ENCODE results near the gene JUND.
A peak's percentile ranks its signal among the peaks of the same experiment; 100 is the strongest.
"Not testable (repeated sequence)": the region's sequence is repeated elsewhere in the genome, so short reads cannot be mapped to it uniquely, and the experiment has no call there.

JUND gene

DNA sequence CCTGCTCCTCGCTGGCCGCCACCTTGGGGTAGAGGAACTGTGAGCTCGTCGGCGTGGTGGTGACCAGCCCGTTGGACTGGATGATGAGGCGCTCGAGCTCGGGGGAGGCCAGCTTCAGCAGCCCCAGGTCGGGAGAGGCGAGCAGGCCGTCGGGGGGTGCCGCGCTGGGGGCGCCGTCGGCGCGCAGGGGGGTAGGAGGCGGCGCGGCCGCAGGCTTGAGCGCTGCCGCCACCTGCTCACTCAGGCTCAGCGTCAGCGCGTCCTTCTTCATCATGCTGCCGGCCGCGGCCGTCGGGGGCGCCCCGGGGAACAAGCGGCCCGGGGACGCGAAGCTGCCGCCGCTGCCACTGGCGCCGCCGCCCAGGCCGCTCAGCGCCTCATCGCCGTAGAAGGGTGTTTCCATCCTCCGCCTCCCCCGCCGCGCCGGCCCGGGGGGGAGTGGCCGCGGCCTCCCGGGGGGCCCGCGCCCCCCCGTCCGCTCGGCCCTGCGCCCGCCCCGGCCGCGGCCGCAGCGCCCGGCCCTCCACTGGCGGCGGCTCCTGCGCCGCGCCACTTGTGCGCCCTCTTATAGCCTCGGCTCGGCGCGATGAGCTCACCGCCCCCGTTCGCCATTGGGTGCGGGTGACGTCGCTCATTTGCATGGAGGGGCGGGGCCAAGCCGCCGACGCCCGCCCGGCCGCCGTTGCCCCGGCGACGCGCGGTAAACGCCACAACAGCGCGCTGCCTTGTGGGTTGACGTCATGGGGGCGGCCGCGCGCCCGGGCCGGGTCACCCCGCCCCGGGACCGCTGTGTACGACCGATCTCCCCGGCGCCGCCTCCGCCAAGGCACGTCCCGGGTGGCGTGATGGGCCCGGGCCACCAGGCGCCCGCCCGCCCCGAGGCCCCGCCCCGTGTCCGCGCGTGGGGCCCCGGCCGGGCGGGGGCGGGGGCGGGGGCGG is at the start of gene JUND:
Gene JUND (minus strand): TSS at position 541 of the 939 bp plus-strand sequence. CDS start 138 bp downstream, at position 403.
- DNase-seq (ENCODE audit: low read depth): peak; percentile 95

GRCh38 chr19:18330868-18331267 is 49.4 kb upstream of the JUND start:
- no peak for DNase-seq (ENCODE audit: low read depth)

- DNase-seq (ENCODE audit: low read depth): no peak
Observed at GRCh38 chr19:18329035-18329376, 47.6 kb upstream of the JUND start.

DNA sequence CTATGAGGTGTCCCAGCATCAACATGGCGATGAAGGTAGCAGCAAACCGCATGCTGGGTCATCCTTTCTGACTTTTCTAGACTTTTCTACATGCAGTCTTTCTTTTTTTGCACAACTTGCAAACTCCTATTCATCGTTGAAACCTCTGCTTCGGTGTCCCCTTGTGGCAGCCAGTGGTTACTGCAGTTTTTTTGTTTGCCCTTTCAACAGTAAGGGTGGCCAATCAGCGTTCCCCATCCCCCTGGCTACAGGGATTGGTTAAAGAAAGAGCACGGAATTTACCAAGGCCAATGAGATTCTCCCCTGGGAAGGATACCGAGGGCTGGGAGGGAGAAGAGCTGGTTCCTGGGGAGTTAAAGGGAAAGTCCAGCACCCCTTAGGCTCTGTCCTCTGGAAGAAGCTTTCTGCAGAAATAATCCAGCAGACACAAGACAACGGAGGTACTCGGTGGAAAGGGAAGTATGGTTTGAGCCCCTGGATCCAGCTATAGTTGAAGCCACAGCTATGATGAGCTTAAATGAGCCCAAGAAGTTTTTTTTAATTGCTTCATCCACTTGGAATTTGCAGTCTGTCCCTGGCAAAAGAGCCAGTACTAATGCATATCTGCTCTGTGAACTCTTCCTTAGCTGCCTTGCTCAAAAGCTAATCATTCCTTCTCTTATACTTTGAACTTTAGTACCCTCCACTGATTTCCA is 47.1 kb upstream of the JUND start:
- DNase-seq (ENCODE audit: low read depth): peak; percentile 81

- no peak for DNase-seq (ENCODE audit: low read depth)
Observed at GRCh38 chr19:18326772-18327171, 45.4 kb upstream of the JUND start.

GRCh38 chr19:18324373-18324731 is 42.9 kb upstream of the JUND start:
- DNase-seq (ENCODE audit: low read depth): not testable (repeated sequence)

DNA sequence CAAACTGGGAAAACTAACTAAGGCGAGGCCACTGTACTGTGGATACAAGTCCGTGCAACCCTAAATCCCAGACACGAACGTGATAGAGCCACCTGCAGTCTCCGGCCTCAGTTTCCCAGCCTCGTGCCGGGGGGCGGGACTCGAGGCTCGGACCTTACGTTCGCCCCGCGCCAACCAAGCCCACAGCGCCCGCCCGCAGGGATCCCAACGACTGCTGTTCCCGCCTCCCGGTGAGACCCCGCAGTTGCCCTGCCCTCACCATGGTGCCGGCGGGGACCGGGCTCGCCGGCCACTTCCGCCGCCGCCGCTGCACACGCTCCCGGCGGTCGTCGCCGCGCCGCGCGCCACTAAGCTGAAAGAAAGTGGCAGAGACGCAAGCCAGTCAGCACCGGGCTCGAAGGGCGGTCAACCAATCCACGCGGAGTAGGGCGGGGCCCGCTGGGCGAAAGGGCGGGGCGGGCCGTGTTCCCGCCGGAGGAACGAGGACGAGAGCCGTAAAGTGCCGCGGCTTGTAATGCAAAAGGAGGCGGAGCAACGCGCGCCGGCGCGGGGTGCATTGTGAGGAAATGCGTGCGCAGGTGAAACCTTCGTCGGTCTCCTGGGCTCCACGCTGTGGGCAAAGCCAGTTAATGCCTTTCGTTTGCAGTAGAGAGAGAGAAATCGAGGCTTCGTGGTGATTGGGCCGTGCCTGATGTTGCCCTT is 41.5 kb upstream of the JUND start, which contains the start of gene LSM4:
Gene LSM4 (minus strand): TSS at position 318 of the 702 bp plus-strand sequence. CDS start 56 bp downstream, at position 262.
- peak; percentile 99 for DNase-seq (ENCODE audit: low read depth)

DNA sequence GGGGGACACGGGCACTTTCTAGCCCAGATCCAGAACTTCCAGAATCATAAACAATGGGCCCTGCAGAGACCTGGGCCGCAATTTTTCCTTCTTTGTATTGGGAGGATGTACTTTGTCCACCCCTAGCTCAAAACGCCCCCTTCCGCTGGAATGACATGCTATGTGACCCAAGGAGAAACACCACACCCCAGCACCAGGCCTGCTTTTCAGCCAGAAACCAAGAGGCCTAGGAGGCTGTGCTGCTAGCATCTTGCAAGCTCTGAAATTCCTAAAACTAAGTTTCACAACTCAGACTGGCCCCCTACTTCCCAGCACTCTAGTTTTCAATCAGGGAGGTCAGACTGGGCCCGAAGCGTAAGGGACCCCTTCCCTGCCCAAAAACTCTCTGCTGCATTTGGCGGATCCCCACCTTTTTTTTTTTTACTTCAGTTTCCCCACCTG is 40.9 kb upstream of the JUND start:
- no peak for DNase-seq (ENCODE audit: low read depth)

- no peak for DNase-seq (ENCODE audit: low read depth)
Observed at GRCh38 chr19:18321734-18322102, 40.3 kb upstream of the JUND start.

- DNase-seq (ENCODE audit: low read depth): no peak
Observed at GRCh38 chr19:18320865-18321733, 39.7 kb upstream of the JUND start.

DNA sequence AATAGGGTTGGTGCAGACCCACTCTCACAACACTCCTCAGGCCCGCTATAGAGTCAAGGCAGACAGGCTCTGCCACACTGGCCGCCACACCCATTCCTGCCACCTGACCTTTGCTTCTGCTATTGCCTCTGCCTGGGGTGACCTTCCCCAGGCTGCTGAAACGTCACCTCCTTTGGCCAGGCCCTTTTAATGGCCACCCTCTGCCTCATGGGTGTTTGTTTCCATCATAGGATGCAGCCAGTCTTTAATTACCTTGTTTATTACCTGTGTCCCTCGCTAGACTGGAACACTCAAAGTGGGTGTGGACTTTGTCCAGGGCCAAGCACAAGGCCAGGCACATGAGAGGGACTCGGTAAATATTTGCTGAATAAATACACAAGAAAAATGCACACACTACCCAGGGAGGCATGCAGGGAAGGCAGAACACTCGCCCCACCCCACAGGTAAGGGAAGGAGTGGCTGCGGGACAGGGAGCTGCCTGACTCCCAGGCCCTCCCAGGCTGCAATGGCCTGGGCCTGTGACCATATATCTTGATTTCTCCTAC is 38.2 kb upstream of the JUND start:
- no peak for DNase-seq (ENCODE audit: low read depth)

DNA sequence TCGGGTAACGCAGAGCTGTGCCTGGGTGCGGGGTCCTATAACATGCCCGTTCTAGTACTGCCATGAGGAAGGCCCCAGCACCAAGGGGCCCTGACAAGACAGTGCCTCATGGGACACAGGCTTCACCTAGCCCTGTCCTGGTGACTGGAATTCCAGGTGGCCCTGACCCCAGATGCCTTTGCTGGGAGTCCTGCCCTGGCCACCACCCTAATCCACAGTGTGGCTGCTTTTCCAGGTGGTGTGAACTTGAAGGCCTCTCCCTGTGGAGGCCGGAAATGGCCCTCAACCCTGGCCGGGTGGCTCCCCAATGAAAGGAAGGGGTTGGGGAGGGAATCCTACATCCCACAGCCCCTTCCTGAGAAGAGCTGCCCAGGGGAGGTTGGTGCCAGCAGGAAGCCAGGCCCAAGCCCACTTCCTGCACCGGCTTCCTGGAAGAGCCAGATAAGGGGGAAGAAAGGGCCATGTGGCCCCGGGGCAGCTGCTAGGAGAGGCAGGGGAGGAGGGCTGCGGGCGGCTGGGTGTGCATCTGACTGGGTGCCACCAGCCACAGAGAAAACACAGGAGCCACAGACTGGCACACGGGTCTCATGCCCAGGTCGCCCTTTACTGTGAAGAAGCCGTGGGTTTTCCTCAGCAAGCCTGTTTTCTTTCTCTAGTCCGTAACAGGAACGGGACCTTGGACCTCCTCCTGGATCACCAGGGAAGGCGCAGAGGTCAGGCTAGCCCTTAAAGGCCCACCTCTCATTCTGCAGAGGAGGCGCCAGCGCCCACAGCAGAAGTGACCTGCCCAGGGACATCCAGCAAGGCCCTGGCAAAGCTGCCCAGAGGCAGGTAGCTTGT is 36.8 kb upstream of the JUND start:
- no peak for DNase-seq (ENCODE audit: low read depth)

- DNase-seq (ENCODE audit: low read depth): no peak
Observed at GRCh38 chr19:18313398-18313797, 32.0 kb upstream of the JUND start.

GRCh38 chr19:18312092-18312534 is 30.7 kb upstream of the JUND start:
- DNase-seq (ENCODE audit: low read depth): no peak

GRCh38 chr19:18311502-18312091 is 30.2 kb upstream of the JUND start:
- DNase-seq (ENCODE audit: low read depth): no peak

DNA sequence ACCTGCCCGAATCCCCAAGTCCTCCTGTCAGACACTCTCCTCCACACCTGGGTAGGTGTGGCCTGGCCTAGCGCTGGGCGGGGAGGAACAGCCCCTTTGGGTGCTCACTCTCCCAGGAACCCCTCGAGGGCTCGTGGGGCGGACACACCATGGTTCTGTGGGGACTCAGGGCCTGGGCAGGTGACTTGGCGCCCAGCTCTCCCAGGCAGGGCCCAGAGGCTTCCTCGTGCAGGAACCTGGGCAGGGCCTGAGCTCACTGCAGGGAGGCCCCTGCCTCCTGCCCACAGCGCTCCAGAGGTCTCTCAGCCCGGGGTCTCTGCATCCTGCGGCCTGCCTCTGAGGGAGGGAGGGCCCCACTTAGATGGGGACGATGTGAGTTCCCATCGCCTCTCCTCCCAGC is 29.5 kb upstream of the JUND start:
- DNase-seq (ENCODE audit: low read depth): no peak

DNA sequence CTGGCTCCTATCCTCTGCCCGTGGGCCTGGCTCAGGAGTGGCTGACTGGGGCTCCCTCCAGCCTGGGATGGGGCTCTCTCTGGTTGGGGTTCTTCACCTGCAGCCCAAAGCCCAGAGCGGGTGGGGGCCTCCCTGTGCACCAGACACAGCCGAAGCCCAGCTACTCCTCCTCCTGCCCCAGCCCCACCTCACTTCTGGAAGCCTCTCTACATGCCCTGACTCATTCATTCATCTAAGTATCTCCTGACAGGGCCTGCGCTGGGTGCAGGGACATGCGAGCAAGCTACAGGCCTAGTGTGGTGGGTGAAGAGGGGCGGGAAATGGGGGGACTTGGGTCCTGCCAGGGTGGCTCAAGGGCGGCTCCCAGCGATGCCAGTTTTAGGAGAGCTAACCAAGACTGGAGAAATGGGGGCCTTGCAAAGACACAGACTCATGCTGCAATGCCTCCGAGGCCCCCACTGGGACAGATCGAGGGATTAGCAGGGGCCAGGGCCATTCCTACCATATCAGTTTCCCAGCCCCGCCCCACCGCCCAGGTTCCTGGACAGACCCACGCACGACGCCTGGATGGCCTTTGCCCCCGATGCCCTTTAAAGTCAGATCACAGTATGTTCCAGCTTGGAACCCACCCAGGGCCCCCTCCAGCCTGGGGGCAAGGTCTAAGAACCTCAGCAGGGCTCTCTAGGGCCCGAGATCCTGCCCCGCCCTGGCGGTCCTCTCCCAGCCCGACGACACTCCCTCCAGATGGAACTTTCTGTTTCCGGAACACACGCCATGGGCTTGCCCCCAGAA is 28.9 kb upstream of the JUND start:
- no peak for DNase-seq (ENCODE audit: low read depth)

DNA sequence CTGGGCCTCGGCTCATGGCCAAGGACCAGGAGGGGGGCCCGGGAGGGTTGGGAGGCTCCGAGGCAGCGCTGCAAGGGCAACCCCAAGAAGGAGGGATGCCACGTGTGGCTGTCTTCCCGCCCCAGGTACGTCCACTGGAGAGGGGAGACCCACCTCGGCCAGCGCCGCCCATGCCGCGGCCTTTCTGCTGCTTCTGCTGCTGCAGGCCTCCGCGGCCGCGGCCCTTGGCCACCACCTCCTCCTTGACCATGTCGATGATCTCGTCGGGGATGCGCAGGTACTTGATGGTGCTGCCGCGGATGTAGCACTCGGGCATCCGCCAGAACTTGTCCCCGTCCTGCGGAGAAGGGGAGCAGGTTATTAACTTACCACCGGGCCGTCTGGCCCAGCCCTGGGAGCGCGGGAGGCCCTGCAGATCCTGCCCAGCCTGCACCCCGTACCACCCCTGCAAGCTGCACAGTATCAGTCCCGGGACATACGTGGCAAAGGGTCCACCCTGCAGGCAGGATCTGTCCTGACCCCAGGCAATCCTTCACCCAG is 28.2 kb upstream of the JUND start:
- DNase-seq (ENCODE audit: low read depth): no peak

DNA sequence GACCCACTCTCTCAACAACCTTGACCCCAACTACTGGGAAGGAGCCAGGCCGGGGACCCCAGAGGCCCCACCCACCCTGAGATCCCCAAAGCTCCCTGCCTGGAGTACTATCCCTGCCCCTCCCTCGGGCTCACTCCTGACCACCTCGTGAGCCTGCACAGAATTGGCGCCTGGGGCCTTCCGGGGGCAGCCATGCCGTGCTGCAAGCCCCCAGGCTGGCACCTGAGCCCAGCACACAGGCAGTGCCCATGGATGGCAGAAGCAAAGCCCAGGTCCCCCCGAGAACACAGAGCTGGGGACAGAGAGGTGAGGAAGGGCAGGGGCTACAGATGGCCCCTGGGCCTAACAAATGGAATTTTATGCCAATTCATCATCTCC is 27.5 kb upstream of the JUND start:
- DNase-seq (ENCODE audit: low read depth): no peak
